CD4-positive, alpha-beta T cell (primary cell): ENCODE data around the gene UTP15. TPM values are rescaled to one million over a fixed set of nuclear protein-coding genes. Genes with fewer than 3 reads are reported as not detected.

Experiments used
- ATAC-seq: fragments of 200-7000 bp; cut with Tn5 transposase; one replicate; pipeline ENCODE4 v1.10.0; 2022; ENCODE audit warnings: mild to moderate bottlenecking; ENCODE audit not compliant: poor library complexity
- CTCF ChIA-PET: fragments of 350-600 bp; sonication (Branson Sonifier 250); formaldehyde crosslinking; loops from one replicate; lab custom pipeline; 2021; ENCODE audit warnings: antibody characterized with exemption, inconsistent platforms; lab: Charles Lee
- POLR2A ChIA-PET: fragments of 350-600 bp; sonication (Branson Sonifier 250); formaldehyde crosslinking; loops from one replicate; lab custom pipeline; 2021; ENCODE audit warnings: antibody characterized with exemption, inconsistent platforms; lab: Charles Lee
- DNase-seq, 14 experiments: peaks; one replicate each; pipeline ENCODE4 v3.0.0-alpha.2; 2013 to 2020; ENCODE audit warnings: mixed read lengths in 2 of 14
- H3K27ac ChIP-seq, 2 donors: one replicate each; pipeline versions ENCODE4 v1.5.1 to v1.7.0; 2013; ENCODE audit warnings: low read length in 2 of 2, low read depth in 1 of 2, mild to moderate bottlenecking in 1 of 2
- H3K27me3 ChIP-seq, 2 experiments: 1 replicate in 1 of 2; 2 replicates in 1 of 2; pipeline versions ENCODE4 v1.6.1 to v1.7.0; 2013; ENCODE audit warnings: low read length in 2 of 2, control low read depth in 1 of 2, mild to moderate bottlenecking in 1 of 2, moderate library complexity in 1 of 2; ENCODE audit not compliant: insufficient read depth in 2 of 2, control insufficient read depth in 1 of 2
- H3K36me3 ChIP-seq: one replicate; pipeline ENCODE4 v1.6.1; 2013; ENCODE audit warnings: low read length, control low read depth; ENCODE audit not compliant: insufficient read depth
- H3K4me1 ChIP-seq: one replicate; pipeline ENCODE4 v1.6.1; 2013; ENCODE audit warnings: low read length, control low read depth; ENCODE audit not compliant: insufficient read depth
- H3K4me3 ChIP-seq: one replicate; pipeline ENCODE4 v1.5.1; 2013; ENCODE audit warnings: mild to moderate bottlenecking, low read length, moderate library complexity
- H3K9me3 ChIP-seq, 2 experiments: 1 replicate in 1 of 2; 2 replicates in 1 of 2; pipeline versions ENCODE4 v1.6.1 to v1.7.0; 2013; ENCODE audit warnings: low read length in 2 of 2, mild to moderate bottlenecking in 2 of 2, control low read depth in 1 of 2, moderate library complexity in 1 of 2; ENCODE audit not compliant: control insufficient read depth in 1 of 2, insufficient read depth in 1 of 2
- H3K27ac Mint-ChIP-seq: one replicate; pipeline ENCODE4 v1.8.0; 2020; ENCODE audit warnings: mixed read lengths
- H3K27me3 Mint-ChIP-seq: one replicate; pipeline ENCODE4 v1.8.0; 2021; ENCODE audit warnings: mixed read lengths
- H3K36me3 Mint-ChIP-seq: one replicate; pipeline ENCODE4 v1.8.0; 2021; ENCODE audit warnings: low read depth, mixed read lengths
- H3K4me1 Mint-ChIP-seq: one replicate; pipeline ENCODE4 v1.8.0; 2021; ENCODE audit warnings: low read depth, mixed read lengths
- H3K4me3 Mint-ChIP-seq: one replicate; pipeline ENCODE4 v1.8.0; 2020; ENCODE audit warnings: mild to moderate bottlenecking, mixed read lengths
- H3K9me3 Mint-ChIP-seq: one replicate; pipeline ENCODE4 v1.8.0; 2020; ENCODE audit warnings: mixed read lengths
- intact Hi-C, 2 experiments: fragments of 100-400 bp; cut with DNase I in 1 of 2; cut with micrococcal nuclease in 1 of 2; formaldehyde crosslinking; loops; one replicate each; pipeline versions ENCODE4 v1.15.1 to v1.9.0; 2023 to 2025; cut with DNase I, micrococcal nuclease
- polyA plus RNA-seq, 2 donors: library from polyadenylated mRNA; unstranded; fragments of 120-200 nt; gene quantifications; one replicate each; pipeline ENCODE4 v1.2.1, GENCODE V29; 2013
- total RNA-seq, 174 experiments: library from RNA in 2 of 174; stranded (reverse) in 2 of 174; gene quantifications; one replicate each; pipeline ENCODE4 v1.2.3 and lab custom pipeline; 2021 to 2026
- TF ChIP-seq, protein P1 (sequence below): fragments of 200-600 bp; IDR thresholded peaks from one replicate; pipeline ENCODE4 v1.8.0; 2022; ENCODE audit warnings: antibody characterized with exemption, mild to moderate bottlenecking

UTP15 gene, protein sequence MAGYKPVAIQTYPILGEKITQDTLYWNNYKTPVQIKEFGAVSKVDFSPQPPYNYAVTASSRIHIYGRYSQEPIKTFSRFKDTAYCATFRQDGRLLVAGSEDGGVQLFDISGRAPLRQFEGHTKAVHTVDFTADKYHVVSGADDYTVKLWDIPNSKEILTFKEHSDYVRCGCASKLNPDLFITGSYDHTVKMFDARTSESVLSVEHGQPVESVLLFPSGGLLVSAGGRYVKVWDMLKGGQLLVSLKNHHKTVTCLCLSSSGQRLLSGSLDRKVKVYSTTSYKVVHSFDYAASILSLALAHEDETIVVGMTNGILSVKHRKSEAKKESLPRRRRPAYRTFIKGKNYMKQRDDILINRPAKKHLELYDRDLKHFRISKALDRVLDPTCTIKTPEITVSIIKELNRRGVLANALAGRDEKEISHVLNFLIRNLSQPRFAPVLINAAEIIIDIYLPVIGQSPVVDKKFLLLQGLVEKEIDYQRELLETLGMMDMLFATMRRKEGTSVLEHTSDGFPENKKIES
- 10 to 100 TPM; 52.0 to 55.2 TPM for total RNA-seq
- polyA plus RNA-seq (2013, experiment 1 of 2), result 17.0 TPM
- polyA plus RNA-seq (2013, experiment 2 of 2), result 19.8 TPM
- 26.2 to 183 (median 48.8) reads per million in 172 experiments for total RNA-seq (lab: John Stamatoyannopoulos, UW)

DNA sequence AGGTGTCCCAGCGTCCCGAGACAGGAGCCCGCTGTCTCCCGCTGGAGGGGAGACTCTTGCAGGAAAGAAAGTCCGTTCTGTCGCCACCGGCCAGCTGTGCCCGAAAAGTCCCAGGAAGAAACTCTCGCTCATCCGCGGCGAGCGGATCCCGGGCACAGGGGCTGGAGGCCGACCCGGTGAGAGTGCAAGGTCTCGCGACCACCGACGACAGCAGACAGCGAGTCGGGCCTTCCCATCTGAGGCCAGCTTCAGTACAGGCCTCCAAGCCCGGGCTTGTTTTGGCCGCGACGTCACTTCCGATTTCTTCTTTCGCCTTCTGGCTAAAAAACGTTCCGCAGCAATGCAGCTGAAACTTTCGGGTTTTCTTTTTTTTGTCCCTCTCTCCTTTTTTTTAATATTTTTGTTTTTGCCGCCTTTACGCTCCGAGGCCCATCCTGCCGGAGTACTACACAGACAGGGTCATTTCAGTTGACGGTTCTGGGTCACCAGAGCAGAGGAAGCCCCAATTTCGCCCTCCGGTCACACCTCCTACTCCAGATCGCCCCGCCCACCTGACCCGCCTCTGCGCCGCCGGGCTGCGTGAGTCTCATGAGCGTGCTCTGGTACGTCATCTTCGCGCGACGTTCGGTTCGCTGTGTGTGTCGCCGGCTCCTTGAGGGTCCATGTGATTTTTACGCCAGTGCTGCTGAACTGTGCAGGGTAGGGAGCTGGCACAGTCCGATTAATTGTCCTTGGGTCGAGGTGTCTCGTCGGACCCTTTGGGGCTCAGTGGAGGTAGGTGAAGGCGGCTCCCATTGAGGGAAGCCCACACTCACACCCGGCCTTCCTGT, at the start of gene UTP15, which contains the start of gene ANKRA2:
Gene UTP15, plus strand, starts transcription at position 605 of the 830 bp plus-strand sequence. CDS start 1,602 bp downstream, outside the sequence.
Gene ANKRA2, minus strand, starts transcription at position 501 of the 830 bp plus-strand sequence. CDS start 2,758 bp downstream, outside the sequence.
- Mint-ChIP-seq H3K27me3 (no peaks in the 10 kb centered on the region), H3K4me1 (peaks cover 63% of the 10 kb centered on the region), H3K36me3 (peaks cover 76% of the 10 kb centered on the region), H3K9me3 (no peaks in the 10 kb centered on the region), H3K27ac (peak within 1 kb of the TSS; percentile 95), H3K4me3 (peak within 1 kb of the TSS; percentile 93)
- TF ChIP-seq, protein P1, sequence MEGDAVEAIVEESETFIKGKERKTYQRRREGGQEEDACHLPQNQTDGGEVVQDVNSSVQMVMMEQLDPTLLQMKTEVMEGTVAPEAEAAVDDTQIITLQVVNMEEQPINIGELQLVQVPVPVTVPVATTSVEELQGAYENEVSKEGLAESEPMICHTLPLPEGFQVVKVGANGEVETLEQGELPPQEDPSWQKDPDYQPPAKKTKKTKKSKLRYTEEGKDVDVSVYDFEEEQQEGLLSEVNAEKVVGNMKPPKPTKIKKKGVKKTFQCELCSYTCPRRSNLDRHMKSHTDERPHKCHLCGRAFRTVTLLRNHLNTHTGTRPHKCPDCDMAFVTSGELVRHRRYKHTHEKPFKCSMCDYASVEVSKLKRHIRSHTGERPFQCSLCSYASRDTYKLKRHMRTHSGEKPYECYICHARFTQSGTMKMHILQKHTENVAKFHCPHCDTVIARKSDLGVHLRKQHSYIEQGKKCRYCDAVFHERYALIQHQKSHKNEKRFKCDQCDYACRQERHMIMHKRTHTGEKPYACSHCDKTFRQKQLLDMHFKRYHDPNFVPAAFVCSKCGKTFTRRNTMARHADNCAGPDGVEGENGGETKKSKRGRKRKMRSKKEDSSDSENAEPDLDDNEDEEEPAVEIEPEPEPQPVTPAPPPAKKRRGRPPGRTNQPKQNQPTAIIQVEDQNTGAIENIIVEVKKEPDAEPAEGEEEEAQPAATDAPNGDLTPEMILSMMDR, result no peak
- Histone ChIP-seq H3K27ac (peak within 1 kb of the TSS; percentile 90 to 94), H3K27me3 (no peaks in the 10 kb centered on the region), H3K36me3 (peaks cover 34% of the 10 kb centered on the region), H3K4me1 (peaks cover 14% of the 10 kb centered on the region), H3K4me3 (peak within 1 kb of the TSS; percentile 81), H3K9me3 (no peaks in the 10 kb centered on the region)
- ChIA-PET POLR2A (interaction anchor here (0.7 to 2.0 kb wide), 7 partner anchors 9 to 1075 kb away, joined by 3 to 22 read pairs (median 3); partner anchors contain the start of genes BTF3 and ENC1), CTCF (interaction anchor here (1.2 kb wide), 1 partner anchor 16 kb away, joined by 3 read pairs; no protein-coding TSS in a partner anchor)
- ATAC-seq (peak; percentile 92), DNase-seq (peak; percentile 96 to 100 (median 98))
- intact Hi-C loops, result loop anchor here in 1 of 2 experiments (10.0 kb wide), 4 partner anchors 1199 to 1949 kb away; partner anchors contain the start of genes CERT1, GFM2, HMGCR and MRPS27

DNA sequence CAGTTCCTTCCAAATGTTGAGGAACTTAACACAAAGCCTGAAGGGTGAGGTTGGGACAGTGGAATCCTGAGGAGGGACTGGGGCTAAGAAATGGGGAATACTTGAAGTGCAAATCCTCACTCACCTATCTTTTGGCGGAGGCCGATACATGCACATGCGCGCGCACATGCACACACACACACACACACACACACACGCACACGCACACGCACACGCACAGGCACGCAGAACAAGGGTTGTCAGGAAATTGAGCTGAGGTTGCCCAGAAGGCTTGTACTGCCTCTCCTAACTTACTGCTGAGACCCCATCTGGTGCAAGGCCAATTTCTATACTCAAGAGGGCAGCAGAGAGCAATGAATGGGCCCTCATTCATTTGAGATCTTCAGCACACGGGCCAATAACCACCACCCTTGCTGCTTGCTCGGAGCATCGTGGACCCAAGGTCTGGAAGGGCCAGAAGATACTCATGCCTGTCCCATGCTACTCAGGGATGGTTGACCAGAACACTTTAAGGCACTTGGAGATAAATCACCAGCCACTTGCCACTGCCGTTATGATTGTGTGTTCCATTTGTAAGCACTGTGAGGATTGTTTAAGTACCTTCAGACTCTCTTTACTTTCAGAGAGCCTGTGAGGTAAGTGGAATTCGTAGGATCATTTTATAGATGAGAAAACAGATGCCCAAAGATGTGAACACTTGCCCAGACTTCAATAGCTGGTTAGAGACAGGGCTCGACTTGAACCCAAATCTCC, 45.8 kb upstream of the UTP15 start:
- DNase-seq (peak; percentile 38 to 89 (median 56)), ATAC-seq (peak; percentile 99)
- ChIA-PET CTCF (interaction anchor here (1.0 to 1.5 kb wide), 2 partner anchors 10 to 18 kb away, joined by 5 to 19 read pairs; no protein-coding TSS in a partner anchor), POLR2A (interaction anchor here (0.6 to 1.5 kb wide), 2 partner anchors 21 to 22 kb away, joined by 3 to 14 read pairs; partner anchors contain the start of gene BTF3)
- Histone ChIP-seq H3K36me3 (no peaks in the 10 kb centered on the region), H3K27ac (no peak overlapping the region), H3K27me3 (no peaks in the 10 kb centered on the region), H3K4me3 (no peak overlapping the region), H3K4me1 (peaks cover 9% of the 10 kb centered on the region), H3K9me3 (no peaks in the 10 kb centered on the region)
- TF ChIP-seq, protein P1, result peak; percentile 76
- Mint-ChIP-seq H3K9me3 (no peaks in the 10 kb centered on the region), H3K36me3 (no peaks in the 10 kb centered on the region), H3K27ac (peak overlapping the region; percentile 3), H3K27me3 (no peaks in the 10 kb centered on the region), H3K4me3 (peak overlapping the region; percentile 20), H3K4me1 (peaks cover 8% of the 10 kb centered on the region)
- intact Hi-C loops, result loop anchor here (1.0 kb wide), 1 partner anchor 17 kb away; no protein-coding TSS in a partner anchor
